PC-9 (cell line): ENCODE measurements around the gene IFI27L2.

ENCODE experiments used
- EZH2 ChIP-seq: fragments of 200-600 bp; sonication (generic); IDR thresholded peaks from 2 replicates; pipeline ENCODE4 v1.8.0; 2017; ENCODE audit warnings: antibody characterized with exemption, low read depth
- TF ChIP-seq, protein P1 (sequence below): fragments of 200-600 bp; sonication (generic); conservative IDR thresholded peaks from 2 replicates; pipeline ENCODE4 v1.6.1; 2017; ENCODE audit warnings: mixed run types, antibody characterized with exemption, mild to moderate bottlenecking, moderate library complexity

- TF ChIP-seq, protein P1, sequence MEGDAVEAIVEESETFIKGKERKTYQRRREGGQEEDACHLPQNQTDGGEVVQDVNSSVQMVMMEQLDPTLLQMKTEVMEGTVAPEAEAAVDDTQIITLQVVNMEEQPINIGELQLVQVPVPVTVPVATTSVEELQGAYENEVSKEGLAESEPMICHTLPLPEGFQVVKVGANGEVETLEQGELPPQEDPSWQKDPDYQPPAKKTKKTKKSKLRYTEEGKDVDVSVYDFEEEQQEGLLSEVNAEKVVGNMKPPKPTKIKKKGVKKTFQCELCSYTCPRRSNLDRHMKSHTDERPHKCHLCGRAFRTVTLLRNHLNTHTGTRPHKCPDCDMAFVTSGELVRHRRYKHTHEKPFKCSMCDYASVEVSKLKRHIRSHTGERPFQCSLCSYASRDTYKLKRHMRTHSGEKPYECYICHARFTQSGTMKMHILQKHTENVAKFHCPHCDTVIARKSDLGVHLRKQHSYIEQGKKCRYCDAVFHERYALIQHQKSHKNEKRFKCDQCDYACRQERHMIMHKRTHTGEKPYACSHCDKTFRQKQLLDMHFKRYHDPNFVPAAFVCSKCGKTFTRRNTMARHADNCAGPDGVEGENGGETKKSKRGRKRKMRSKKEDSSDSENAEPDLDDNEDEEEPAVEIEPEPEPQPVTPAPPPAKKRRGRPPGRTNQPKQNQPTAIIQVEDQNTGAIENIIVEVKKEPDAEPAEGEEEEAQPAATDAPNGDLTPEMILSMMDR: no peak
- TF ChIP-seq EZH2: no peak
These were observed 32.3 kb downstream of the IFI27L2 start for GRCh38 chr14:94097091-94097490.
